Coronary artery (tissue), 2 donors: ENCODE results near the gene CCDC30.
"Not testable (repeated sequence)": the region's sequence is repeated elsewhere in the genome, so short reads cannot be mapped to it uniquely, and the experiment has no call there.

Experiments
- DNase-seq: peaks from one replicate; pipeline ENCODE4 v3.0.0-alpha.2; 2017; ENCODE audit warnings: low spot score
- H3K27ac ChIP-seq, 2 donors: fragments of 200-600 bp; sonication (generic); one replicate each; pipeline ENCODE4 v1.5.1; 2016 to 2019
- H3K4me3 ChIP-seq: fragments of 200-600 bp; sonication (generic); 2 replicates; pipeline ENCODE4 v1.5.1; 2016; ENCODE audit warnings: mild to moderate bottlenecking, moderate library complexity
- CTCF ChIP-seq: fragments of 200-600 bp; sonication (generic); IDR thresholded peaks from one replicate; pipeline ENCODE4 v1.5.1; 2019; ENCODE audit warnings: antibody characterized with exemption

CCDC30 gene

GRCh38 chr1:42466030-42466429, 2.9 kb downstream of the CCDC30 start:
- DNase-seq: no peak
- H3K4me3 ChIP-seq: no peak overlapping the region
- no peak for TF ChIP-seq CTCF
- H3K27ac ChIP-seq: no peak overlapping the region

- no peak for TF ChIP-seq CTCF
- no peak for DNase-seq
- no peak overlapping the region for H3K27ac ChIP-seq
- H3K4me3 ChIP-seq: no peak overlapping the region
Observed at GRCh38 chr1:42469727-42470126, 6.6 kb downstream of the CCDC30 start.

GRCh38 chr1:42476605-42477004, 13.5 kb downstream of the CCDC30 start:
- TF ChIP-seq CTCF: no peak
- Histone ChIP-seq H3K4me3 (no peak overlapping the region), H3K27ac (no peak overlapping the region)
- no peak for DNase-seq

- not testable (repeated sequence) for H3K27ac ChIP-seq, DNase-seq, H3K4me3 ChIP-seq
Observed at GRCh38 chr1:42477354-42477753, 14.3 kb downstream of the CCDC30 start.

GRCh38 chr1:42477775-42478174, 14.7 kb downstream of the CCDC30 start:
- no peak for TF ChIP-seq CTCF
- Histone ChIP-seq H3K27ac (no peak overlapping the region), H3K4me3 (no peak overlapping the region)
- DNase-seq: no peak

- Histone ChIP-seq H3K4me3 (no peak overlapping the region), H3K27ac (no peak overlapping the region)
- DNase-seq: no peak
- TF ChIP-seq CTCF: no peak
Observed at GRCh38 chr1:42479621-42480020, 16.5 kb downstream of the CCDC30 start.

- no peak overlapping the region for H3K27ac ChIP-seq
- DNase-seq: no peak
- no peak for TF ChIP-seq CTCF
- no peak overlapping the region for H3K4me3 ChIP-seq
Observed at GRCh38 chr1:42480921-42481320, 17.8 kb downstream of the CCDC30 start.

GRCh38 chr1:42482635-42483153, 19.6 kb downstream of the CCDC30 start:
- DNase-seq: no peak
- no peak overlapping the region for H3K4me3 ChIP-seq
- TF ChIP-seq CTCF: no peak
- H3K27ac ChIP-seq: no peak overlapping the region
